Measurements from ENCODE around the gene MYPN.
"Not testable (repeated sequence)": the region's sequence is repeated elsewhere in the genome, so short reads cannot be mapped to it uniquely, and the experiment has no call there.

Gene MYPN

GRCh38 chr10:68135922-68136792 lies 26.9 kb downstream of the MYPN start:
- no peak for DNase-seq

GRCh38 chr10:68137171-68137570 lies 27.9 kb downstream of the MYPN start:
- no peak for DNase-seq

- DNase-seq, result no peak
Observed at GRCh38 chr10:68138526-68138925, 29.2 kb downstream of the MYPN start.

GRCh38 chr10:68139448-68140272 lies 30.4 kb downstream of the MYPN start:
- no peak for DNase-seq

- DNase-seq, result no peak
Observed at GRCh38 chr10:68142761-68143160, 33.5 kb downstream of the MYPN start.

GRCh38 chr10:68144709-68145108 lies 35.4 kb downstream of the MYPN start:
- DNase-seq, result no peak

- no peak for DNase-seq
Observed at GRCh38 chr10:68145705-68146104, 36.4 kb downstream of the MYPN start.

GRCh38 chr10:68146133-68146532 lies 36.8 kb downstream of the MYPN start:
- DNase-seq, result no peak

GRCh38 chr10:68151453-68151852 lies 42.2 kb downstream of the MYPN start:
- DNase-seq, result no peak

- no peak for DNase-seq
Observed at GRCh38 chr10:68153473-68154210, 44.4 kb downstream of the MYPN start.

GRCh38 chr10:68154211-68154497 lies 44.9 kb downstream of the MYPN start:
- DNase-seq, result no peak

GRCh38 chr10:68155615-68156210 lies 46.4 kb downstream of the MYPN start:
- DNase-seq, result no peak

GRCh38 chr10:68156373-68157185 lies 47.3 kb downstream of the MYPN start:
- DNase-seq, result peak; percentile 58

- not testable (repeated sequence) for DNase-seq
Observed at GRCh38 chr10:68157522-68157921, 48.2 kb downstream of the MYPN start.

- DNase-seq, result no peak
Observed at GRCh38 chr10:68158031-68158430, 48.7 kb downstream of the MYPN start.

- no peak for DNase-seq
Observed at GRCh38 chr10:68163735-68164134, 54.4 kb downstream of the MYPN start.

GRCh38 chr10:68165643-68166042 lies 56.4 kb downstream of the MYPN start:
- no peak for DNase-seq

GRCh38 chr10:68166871-68167585 lies 57.7 kb downstream of the MYPN start:
- no peak for DNase-seq

- DNase-seq, result no peak
Observed at GRCh38 chr10:68167586-68168189, 58.4 kb downstream of the MYPN start.

- no peak for DNase-seq
Observed at GRCh38 chr10:68171539-68172080, 62.3 kb downstream of the MYPN start.

GRCh38 chr10:68172324-68172723 lies 63.0 kb downstream of the MYPN start:
- DNase-seq, result no peak

All from activated CD4-positive, alpha-beta T cell treated with anti-CD3 and anti-CD28 coated beads, Interleukin-2, amount 50 U/mL, for 1 hour (primary cell).